Spinal cord (tissue), 10 donors: ENCODE data around the gene GALNT2. TPM values are rescaled to one million over a fixed set of nuclear protein-coding genes. Genes with fewer than 3 reads are reported as not detected.

ENCODE experiments used
- DNase-seq, 6 donors: peaks; one replicate each; pipeline versions ENCODE4 v3.0.0 to v3.0.0-alpha.2; 2013 to 2015; ENCODE audit warnings: low spot score in 6 of 6, low read depth in 4 of 6
- H3K27ac ChIP-seq: one replicate; pipeline ENCODE4 v1.5.1; 2013; ENCODE audit warnings: low read depth, low read length, control low read depth
- H3K27me3 ChIP-seq: one replicate; pipeline ENCODE4 v1.6.1; 2013; ENCODE audit warnings: low read length; ENCODE audit not compliant: control insufficient read depth, insufficient read depth
- H3K36me3 ChIP-seq: one replicate; pipeline ENCODE4 v1.6.1; 2013; ENCODE audit warnings: low read length; ENCODE audit not compliant: control insufficient read depth, insufficient read depth
- H3K4me1 ChIP-seq: one replicate; pipeline ENCODE4 v1.6.1; 2013; ENCODE audit warnings: low read length; ENCODE audit not compliant: control insufficient read depth, insufficient read depth
- H3K4me3 ChIP-seq: one replicate; pipeline ENCODE4 v1.5.1; 2013; ENCODE audit warnings: low read depth, low read length, control low read depth
- H3K9me3 ChIP-seq: one replicate; pipeline ENCODE4 v1.6.1; 2013; ENCODE audit warnings: low read length; ENCODE audit not compliant: control insufficient read depth, insufficient read depth
- WGBS: methylation state at CpG from one replicate; pipeline ENCODE4 v1.1.5; 2013; ENCODE audit warnings: missing lambda C conversion rate; ENCODE audit not compliant: insufficient coverage; 5-methylcytosine and 5-hydroxymethylcytosine counted together
- polyA plus RNA-seq, 2 donors: library from polyadenylated mRNA; unstranded; fragments of 120-200 nt; gene quantifications; one replicate each; pipeline ENCODE4 v1.2.1, GENCODE V29; 2013; ENCODE audit not compliant: insufficient read length in 2 of 2
- total RNA-seq, 2 donors: library from RNA; depleted of rRNA in 1 of 2; stranded (reverse); fragments of 120-200 nt in 1 of 2; fragments of >200 nt in 1 of 2; gene quantifications; one replicate each; pipeline versions ENCODE4 v1.2.3 to v1.2.4, GENCODE V29; 2013 to 2014
- donor health status: healthy.

GALNT2 gene
- total and polyA plus RNA-seq, 4 donors = 34.2 to 59.4 (median 47.7) TPM

DNA sequence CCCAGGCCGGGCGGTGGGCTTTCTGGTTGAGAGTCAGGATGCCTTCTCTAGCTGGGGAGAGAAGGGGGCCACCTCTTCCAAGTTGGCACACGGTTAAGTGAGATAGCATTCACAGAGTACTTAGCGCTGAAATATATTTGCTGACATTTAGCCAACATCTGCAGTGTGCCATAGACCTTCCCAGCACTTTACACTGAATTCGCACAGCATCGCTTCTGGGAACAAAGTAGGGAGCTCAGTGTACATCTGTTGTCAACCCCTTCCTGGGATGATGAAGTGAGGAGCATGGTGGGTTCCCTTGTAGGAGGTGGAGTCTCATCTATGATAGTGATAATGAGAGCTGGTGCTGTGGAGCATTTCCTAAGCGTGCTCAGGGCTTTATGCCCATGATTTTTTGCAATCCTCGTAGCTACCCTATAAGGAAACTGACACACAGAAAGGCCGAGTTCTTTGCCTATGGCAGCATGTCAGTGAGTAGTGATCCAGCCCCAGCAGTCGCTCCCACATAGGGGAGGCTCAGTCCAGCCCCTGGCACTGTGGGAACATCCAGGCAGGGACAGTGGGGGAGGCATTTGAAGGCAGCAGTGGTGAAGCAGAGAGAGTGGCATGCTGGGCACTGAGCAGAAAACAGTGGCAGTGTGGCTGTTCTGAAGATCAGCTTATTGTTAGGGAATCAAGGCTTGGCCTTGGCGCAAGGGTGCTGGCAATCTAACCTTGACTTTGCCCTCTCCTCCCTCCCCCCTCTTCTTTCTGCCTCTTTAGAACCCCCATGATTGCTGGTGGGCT lies 182.8 kb downstream of the GALNT2 start:
- Histone ChIP-seq H3K4me3 (no peak overlapping the region), H3K36me3 (peaks cover 30% of the 10 kb centered on the region), H3K9me3 (no peaks in the 10 kb centered on the region), H3K27ac (peak overlapping the region; percentile 35), H3K27me3 (no peaks in the 10 kb centered on the region), H3K4me1 (peaks cover 37% of the 10 kb centered on the region)
- WGBS = 63% methylated on average over 9 of the region's 11 CpGs
- DNase-seq = peak in 2 of 6 donors; percentile 44 to 74

DNA sequence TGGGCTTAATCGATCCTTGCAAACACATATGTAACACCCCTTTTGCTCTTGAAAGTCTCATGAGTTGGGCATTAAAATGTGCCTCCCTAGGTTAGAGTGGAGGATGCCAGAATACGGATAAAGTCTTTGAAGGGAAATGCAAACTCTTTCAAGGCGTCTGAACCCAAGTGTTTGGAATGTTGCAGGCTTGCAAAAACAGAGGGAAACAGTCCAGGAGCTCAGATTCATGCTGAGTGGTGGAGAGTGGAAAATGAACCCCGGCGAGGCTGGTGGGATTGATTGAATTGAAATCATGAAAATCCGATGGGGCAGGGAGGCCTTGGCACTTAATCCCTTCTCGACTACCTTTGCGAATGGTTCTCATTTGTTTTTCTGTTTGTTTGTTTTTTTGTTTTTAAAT lies 183.6 kb downstream of the GALNT2 start:
- no peaks in the 10 kb centered on the region for H3K9me3 ChIP-seq
- no peaks in the 10 kb centered on the region for H3K27me3 ChIP-seq
- H3K4me1 ChIP-seq = peaks cover 37% of the 10 kb centered on the region
- WGBS = 46% methylated on average over 2 of the region's 8 CpGs
- H3K4me3 ChIP-seq = no peak overlapping the region
- DNase-seq = peak in 2 of 6 donors; percentile 38 to 74
- peak overlapping the region; percentile 35 for H3K27ac ChIP-seq
- peaks cover 33% of the 10 kb centered on the region for H3K36me3 ChIP-seq

DNA sequence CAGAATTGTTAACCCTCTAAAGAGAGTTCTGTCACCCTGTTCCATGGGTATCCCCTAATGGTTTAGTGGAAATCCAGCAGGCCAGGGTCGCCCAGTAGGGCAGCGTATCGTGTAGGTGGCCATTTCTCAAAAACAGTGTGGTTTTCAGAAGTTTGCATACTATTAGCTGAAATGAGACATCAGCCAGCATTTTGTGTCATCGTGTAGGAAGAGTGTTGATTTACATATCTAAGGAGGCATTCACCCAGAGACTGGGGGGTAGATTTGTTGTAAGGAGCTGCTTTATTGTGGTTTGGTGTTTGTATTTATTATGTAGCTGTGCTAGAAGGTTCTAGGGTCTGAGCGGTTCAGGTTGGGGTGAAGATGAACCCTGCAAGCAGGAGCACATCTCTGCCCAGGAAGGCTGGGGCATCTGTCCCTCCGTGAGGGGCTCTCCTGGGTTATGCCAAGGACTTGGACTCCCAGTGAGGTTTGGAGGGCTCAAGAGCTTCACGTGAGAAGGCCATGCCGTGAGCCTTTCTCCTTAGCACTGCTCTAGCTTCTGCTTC lies 184.7 kb downstream of the GALNT2 start:
- Histone ChIP-seq H3K4me1 (peaks cover 37% of the 10 kb centered on the region), H3K27ac (peak overlapping the region; percentile 12), H3K4me3 (no peak overlapping the region), H3K9me3 (no peaks in the 10 kb centered on the region), H3K36me3 (peaks cover 28% of the 10 kb centered on the region), H3K27me3 (no peaks in the 10 kb centered on the region)
- 91% methylated on average over 7 of the region's 8 CpGs for WGBS
- no peak for DNase-seq

DNA sequence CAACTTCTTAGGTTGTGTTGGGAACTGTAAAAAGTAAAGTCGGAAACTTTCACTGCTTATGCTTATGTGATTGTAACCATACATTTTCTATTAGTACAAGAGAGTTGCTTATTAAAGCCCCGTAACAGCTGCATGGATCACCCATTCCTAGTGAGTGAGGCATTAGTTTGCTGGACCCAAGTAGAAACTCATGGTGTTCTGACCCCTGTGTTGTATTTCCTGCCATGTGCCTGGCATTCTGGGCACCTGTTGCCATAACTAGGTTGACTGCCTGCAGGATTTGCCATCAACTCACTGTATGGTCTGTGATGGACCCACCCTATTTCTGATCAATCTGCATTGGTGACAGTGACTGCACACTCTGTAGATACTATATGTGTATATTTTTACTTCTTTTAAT lies 186.1 kb downstream of the GALNT2 start:
- peaks cover 37% of the 10 kb centered on the region for H3K36me3 ChIP-seq
- no peak overlapping the region for H3K4me3 ChIP-seq
- DNase-seq = no peak
- no peaks in the 10 kb centered on the region for H3K9me3 ChIP-seq
- H3K27me3 ChIP-seq = no peaks in the 10 kb centered on the region
- H3K4me1 ChIP-seq = peaks cover 25% of the 10 kb centered on the region
- 100% methylated on average over 1 of the region's 2 CpGs for WGBS
- no peak overlapping the region for H3K27ac ChIP-seq

DNA sequence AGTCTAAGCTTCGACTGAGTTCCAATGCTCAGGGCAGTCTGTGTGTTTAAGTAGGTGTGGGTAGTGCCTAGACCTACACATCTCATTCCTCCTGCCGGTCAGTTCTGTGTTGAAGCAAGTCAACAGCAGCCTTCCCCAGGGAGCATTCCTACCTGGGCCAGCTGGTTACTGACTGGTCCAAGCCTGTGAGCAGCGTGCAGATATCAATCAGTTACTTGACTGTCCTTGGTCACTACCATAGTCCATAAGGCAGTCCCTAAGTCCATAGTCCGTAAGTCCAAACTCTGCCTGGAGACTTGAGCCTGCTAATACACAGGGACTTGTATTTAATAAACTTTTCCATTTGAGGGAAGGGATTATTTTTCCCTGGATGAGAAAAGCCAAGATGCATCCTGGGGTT lies 187.2 kb downstream of the GALNT2 start:
- Histone ChIP-seq H3K4me3 (no peak overlapping the region), H3K27me3 (no peaks in the 10 kb centered on the region), H3K9me3 (no peaks in the 10 kb centered on the region), H3K36me3 (peaks cover 35% of the 10 kb centered on the region), H3K4me1 (peaks cover 14% of the 10 kb centered on the region), H3K27ac (no peak overlapping the region)
- WGBS = 91% methylated on average over 1 of the region's 4 CpGs
- DNase-seq = no peak

DNA sequence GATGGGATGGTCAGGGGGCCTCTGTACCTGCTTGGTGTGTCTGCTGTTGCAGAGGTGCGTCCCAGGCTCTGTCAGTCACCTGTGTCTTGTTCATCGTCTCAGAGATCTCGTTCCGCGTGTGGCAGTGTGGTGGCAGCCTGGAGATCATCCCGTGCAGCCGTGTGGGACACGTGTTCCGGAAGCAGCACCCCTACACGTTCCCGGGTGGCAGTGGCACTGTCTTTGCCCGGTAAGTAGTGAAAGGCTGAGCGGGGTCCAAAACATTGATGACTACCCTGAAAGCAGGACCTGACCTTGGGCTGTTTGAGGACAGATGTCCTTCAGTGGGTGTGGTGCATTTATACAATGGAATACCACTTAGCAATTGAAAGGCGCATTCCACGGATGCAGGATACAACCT lies 188.1 kb downstream of the GALNT2 start:
- peaks cover 28% of the 10 kb centered on the region for H3K36me3 ChIP-seq
- no peaks in the 10 kb centered on the region for H3K9me3 ChIP-seq
- peaks cover 5% of the 10 kb centered on the region for H3K4me1 ChIP-seq
- no peak overlapping the region for H3K4me3 ChIP-seq
- 99% methylated on average over 11 of the region's 15 CpGs for WGBS
- no peaks in the 10 kb centered on the region for H3K27me3 ChIP-seq
- no peak for DNase-seq
- no peak overlapping the region for H3K27ac ChIP-seq

DNA sequence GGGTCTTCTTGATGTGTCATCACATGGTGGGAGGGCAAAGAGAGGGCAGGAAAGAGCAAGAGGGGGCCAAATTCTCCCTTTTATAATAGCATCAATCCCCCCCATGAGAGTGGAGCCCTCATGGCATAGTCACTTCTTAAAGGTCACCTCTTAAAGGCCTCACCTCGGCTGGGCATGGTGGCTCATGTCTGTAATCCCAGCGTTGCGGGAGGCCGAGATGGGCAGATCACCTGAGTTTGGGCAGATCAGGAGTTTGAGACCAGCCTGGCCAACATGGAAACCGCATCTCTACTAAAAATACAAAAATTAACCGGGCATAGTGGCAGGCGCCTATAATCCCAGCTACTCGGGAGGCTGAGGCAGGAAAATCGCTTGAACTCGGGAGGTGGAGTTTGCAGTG lies 189.0 kb downstream of the GALNT2 start:
- H3K27me3 ChIP-seq = no peaks in the 10 kb centered on the region
- no peak for DNase-seq

DNA sequence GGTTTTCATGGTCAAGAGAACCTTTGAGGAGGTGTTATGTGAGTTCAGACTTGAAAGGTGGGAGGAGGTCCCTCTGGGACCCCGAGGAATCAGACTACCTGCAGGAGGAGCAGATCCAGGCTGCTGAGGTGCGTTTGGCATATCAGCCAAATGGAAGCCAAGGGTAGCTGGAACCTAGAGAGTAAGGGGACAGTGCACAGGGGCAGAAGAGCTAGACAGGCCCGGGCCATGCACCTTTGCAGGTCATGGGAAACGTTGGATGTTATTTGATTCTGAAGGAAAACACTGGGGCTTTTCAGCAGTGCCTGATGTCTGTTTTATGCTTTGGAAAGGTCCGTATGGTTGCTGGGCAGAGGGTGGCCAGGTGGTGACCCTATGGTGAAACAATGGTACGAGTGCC lies 189.9 kb downstream of the GALNT2 start:
- Histone ChIP-seq H3K4me1 (no peaks in the 10 kb centered on the region), H3K4me3 (no peak overlapping the region), H3K27ac (no peak overlapping the region), H3K36me3 (peaks cover 30% of the 10 kb centered on the region), H3K9me3 (no peaks in the 10 kb centered on the region), H3K27me3 (no peaks in the 10 kb centered on the region)
- WGBS = 90% methylated on average over 6 of the region's 6 CpGs
- no peak for DNase-seq

More for the DNA sequence above, 189.0 kb downstream of the GALNT2 start:
- Histone ChIP-seq H3K4me1 (peaks cover 3% of the 10 kb centered on the region), H3K4me3 (no peak overlapping the region), H3K27ac (no peak overlapping the region), H3K9me3 (no peaks in the 10 kb centered on the region), H3K36me3 (peaks cover 26% of the 10 kb centered on the region)
- WGBS = 98% methylated on average over 5 of the region's 10 CpGs

DNA sequence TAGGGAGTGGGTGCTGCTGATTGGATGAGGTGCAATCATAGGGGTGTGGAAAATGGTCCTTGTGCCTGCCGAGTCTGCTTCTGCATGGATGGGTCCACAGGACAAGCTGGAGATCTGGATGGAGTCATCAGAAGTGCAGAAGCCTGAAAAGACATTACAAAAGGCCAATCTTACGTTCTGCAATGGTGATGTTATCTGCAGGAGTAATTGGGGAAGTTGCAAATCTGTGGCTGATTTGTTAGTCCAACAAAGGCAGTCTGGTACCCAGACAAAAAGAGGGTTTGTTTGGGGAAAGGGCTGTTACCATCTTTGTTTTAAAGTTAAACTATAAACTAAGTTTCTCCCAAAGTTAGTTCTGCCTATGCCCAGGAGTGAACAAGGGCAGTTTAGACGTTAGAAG lies 192.6 kb downstream of the GALNT2 start:
- H3K27ac ChIP-seq = no peak overlapping the region
- H3K36me3 ChIP-seq = peaks cover 57% of the 10 kb centered on the region
- no peak for DNase-seq
- H3K4me1 ChIP-seq = peaks cover 3% of the 10 kb centered on the region
- no peak overlapping the region for H3K4me3 ChIP-seq
- WGBS = 81% methylated on average over 2 of the region's 3 CpGs
- no peaks in the 10 kb centered on the region for H3K27me3 ChIP-seq
- H3K9me3 ChIP-seq = no peaks in the 10 kb centered on the region

DNA sequence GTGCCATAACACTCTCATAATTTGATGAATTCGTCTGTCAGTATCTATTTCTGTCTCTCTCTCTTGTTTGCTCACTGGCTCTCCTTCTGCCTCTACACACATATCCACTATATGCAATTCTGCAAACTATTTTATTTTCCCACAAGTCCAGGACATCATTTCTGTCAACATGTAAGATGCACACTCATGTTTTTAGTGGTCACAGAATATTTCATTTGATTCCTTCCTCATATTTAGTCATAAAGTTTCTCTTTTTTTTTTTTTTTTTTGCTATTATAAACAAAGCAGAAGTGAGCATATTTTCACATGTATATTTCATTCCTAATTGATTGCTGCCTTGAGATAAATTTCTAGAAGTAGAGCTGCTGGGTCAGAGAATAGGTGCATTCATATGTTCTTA lies 193.8 kb downstream of the GALNT2 start:
- no peak overlapping the region for H3K27ac ChIP-seq
- H3K4me3 ChIP-seq = no peak overlapping the region
- H3K4me1 ChIP-seq = peaks cover 3% of the 10 kb centered on the region
- 55% methylated on average over 1 of the region's 1 CpG for WGBS
- no peaks in the 10 kb centered on the region for H3K9me3 ChIP-seq
- no peak for DNase-seq
- H3K36me3 ChIP-seq = peaks cover 59% of the 10 kb centered on the region
- no peaks in the 10 kb centered on the region for H3K27me3 ChIP-seq
